ENCODE data around the gene SNX2. TPM values are rescaled to one million over a fixed set of nuclear protein-coding genes. Genes with fewer than 3 reads are reported as not detected.

The SNX2 gene
- polyA plus RNA-seq, 3 donors, result 166 to 183 (median 182) TPM

GRCh38 chr5:122770477-122770876 is 4.4 kb upstream of the SNX2 start:
- DNase-seq (ENCODE audit: low read depth in 3 of 3, low spot score in 2 of 3), result no peak

GRCh38 chr5:122772446-122772845 is 2.4 kb upstream of the SNX2 start:
- no peak for DNase-seq (ENCODE audit: low read depth in 3 of 3, low spot score in 2 of 3)

- no peak for DNase-seq (ENCODE audit: low read depth in 3 of 3, low spot score in 2 of 3)
Measured at GRCh38 chr5:122773619-122774018, 1.3 kb upstream of the SNX2 start.

GRCh38 chr5:122774519-122774860 is 390 bp upstream of the SNX2 start:
- no peak for DNase-seq (ENCODE audit: low read depth in 3 of 3, low spot score in 2 of 3)

GRCh38 chr5:122775550-122776542 is 966 bp downstream of the SNX2 start:
- DNase-seq (ENCODE audit: low read depth in 3 of 3, low spot score in 2 of 3), result peak; percentile 43 to 56 (median 44)

- DNase-seq (ENCODE audit: low read depth in 3 of 3, low spot score in 2 of 3), result no peak
Measured at GRCh38 chr5:122778157-122778556, 3.3 kb downstream of the SNX2 start.

GRCh38 chr5:122779451-122779850 is 4.6 kb downstream of the SNX2 start:
- DNase-seq (ENCODE audit: low read depth in 3 of 3, low spot score in 2 of 3), result no peak

GRCh38 chr5:122780296-122780695 is 5.4 kb downstream of the SNX2 start:
- no peak for DNase-seq (ENCODE audit: low read depth in 3 of 3, low spot score in 2 of 3)

- DNase-seq (ENCODE audit: low read depth in 3 of 3, low spot score in 2 of 3), result no peak
Measured at GRCh38 chr5:122781465-122781864, 6.6 kb downstream of the SNX2 start.

GRCh38 chr5:122785294-122785693 is 10.4 kb downstream of the SNX2 start:
- DNase-seq (ENCODE audit: low read depth in 3 of 3, low spot score in 2 of 3), result no peak

GRCh38 chr5:122788371-122788770 is 13.5 kb downstream of the SNX2 start:
- DNase-seq (ENCODE audit: low read depth in 3 of 3, low spot score in 2 of 3), result no peak

- no peak for DNase-seq (ENCODE audit: low read depth in 3 of 3, low spot score in 2 of 3)
Measured at GRCh38 chr5:122788996-122789395, 14.1 kb downstream of the SNX2 start.

- DNase-seq (ENCODE audit: low read depth in 3 of 3, low spot score in 2 of 3), result no peak
Measured at GRCh38 chr5:122789461-122790171, 14.7 kb downstream of the SNX2 start.

GRCh38 chr5:122790354-122791103 is 15.6 kb downstream of the SNX2 start:
- DNase-seq (ENCODE audit: low read depth in 3 of 3, low spot score in 2 of 3), result no peak

- no peak for DNase-seq (ENCODE audit: low read depth in 3 of 3, low spot score in 2 of 3)
Measured at GRCh38 chr5:122805481-122805880, 30.6 kb downstream of the SNX2 start.

- no peak for DNase-seq (ENCODE audit: low read depth in 3 of 3, low spot score in 2 of 3)
Measured at GRCh38 chr5:122810405-122810804, 35.5 kb downstream of the SNX2 start.

GRCh38 chr5:122815218-122815767 is 40.4 kb downstream of the SNX2 start:
- no peak for DNase-seq (ENCODE audit: low read depth in 3 of 3, low spot score in 2 of 3)

- DNase-seq (ENCODE audit: low read depth in 3 of 3, low spot score in 2 of 3), result no peak
Measured at GRCh38 chr5:122816756-122817155, 41.9 kb downstream of the SNX2 start.

- no peak for DNase-seq (ENCODE audit: low read depth in 3 of 3, low spot score in 2 of 3)
Measured at GRCh38 chr5:122831984-122832383, 57.1 kb downstream of the SNX2 start.

GRCh38 chr5:122835681-122836080 is 60.8 kb downstream of the SNX2 start:
- no peak for DNase-seq (ENCODE audit: low read depth in 3 of 3, low spot score in 2 of 3)

GRCh38 chr5:122836947-122837346 is 62.1 kb downstream of the SNX2 start:
- no peak for DNase-seq (ENCODE audit: low read depth in 3 of 3, low spot score in 2 of 3)

All from right renal cortex interstitium (tissue), 3 donors.